Osteoblast (primary cell): Measurements from ENCODE around the gene COL2A1. TPM values are rescaled to one million over a fixed set of nuclear protein-coding genes. Genes with fewer than 3 reads are reported as not detected.

Source experiments
- DNase-seq: peaks from one replicate; pipeline ENCODE4 v3.0.0; 2011; ENCODE audit warnings: low spot score, mixed read lengths; ENCODE audit not compliant: insufficient read length; ENCODE audit errors: missing footprints
- H2AFZ ChIP-seq: 2 replicates; pipeline ENCODE4 v1.6.0; 2011; ENCODE audit warnings: mild to moderate bottlenecking, low read length
- H3K27ac ChIP-seq: 2 replicates; pipeline ENCODE4 v1.5.1; 2011; ENCODE audit warnings: mild to moderate bottlenecking, low read depth, low read length, moderate library complexity
- H3K27me3 ChIP-seq: 2 replicates; pipeline ENCODE4 v1.6.0; 2012; ENCODE audit warnings: mild to moderate bottlenecking, control low read depth, inconsistent platforms, low read length, moderate library complexity; ENCODE audit not compliant: insufficient read depth
- H3K36me3 ChIP-seq: 2 replicates; pipeline ENCODE4 v1.5.1; 2011; ENCODE audit warnings: mild to moderate bottlenecking, low read length, control low read depth, moderate library complexity; ENCODE audit not compliant: insufficient read depth
- H3K4me1 ChIP-seq: 2 replicates; pipeline ENCODE4 v1.5.1; 2011; ENCODE audit warnings: mild to moderate bottlenecking, low read length, control low read depth, moderate library complexity; ENCODE audit not compliant: insufficient read depth
- H3K4me2 ChIP-seq: 2 replicates; pipeline ENCODE4 v1.6.0; 2011; ENCODE audit warnings: mild to moderate bottlenecking, low read length; ENCODE audit not compliant: insufficient read depth
- H3K4me3 ChIP-seq: fragments of 200-600 bp; sonication (generic); 3 replicates; pipeline ENCODE4 v1.5.1; 2012; ENCODE audit warnings: mild to moderate bottlenecking, low read length, inconsistent platforms; ENCODE audit not compliant: insufficient read depth
- H3K79me2 ChIP-seq: 2 replicates; pipeline ENCODE4 v1.6.0; 2012; ENCODE audit warnings: mild to moderate bottlenecking, low read length, control low read depth, inconsistent platforms; ENCODE audit not compliant: insufficient read depth
- H3K9me3 ChIP-seq: 2 replicates; pipeline ENCODE4 v1.5.1; 2011; ENCODE audit warnings: low read depth, low read length, control low read depth
- H4K20me1 ChIP-seq: 2 replicates; pipeline ENCODE4 v1.6.0; 2012; ENCODE audit warnings: mild to moderate bottlenecking, low read length, control low read depth; ENCODE audit not compliant: insufficient read depth
- CTCF ChIP-seq: IDR thresholded peaks from 2 replicates; pipeline ENCODE4 v1.5.1; 2011; ENCODE audit warnings: mild to moderate bottlenecking, low read depth, low read length, moderate library complexity; ENCODE audit errors: extremely low read depth
- total RNA-seq: library from RNA; depleted of rRNA; stranded (reverse); fragments of >200 nt; gene quantifications from 2 replicates; pipeline ENCODE4 v1.2.3, GENCODE V29; 2012

The COL2A1 gene
- total RNA-seq, 1 donor = under 0.01 TPM

GRCh38 chr12:48033451-48033850, 29.2 kb upstream of the COL2A1 start:
- H4K20me1 ChIP-seq = no peaks in the 10 kb centered on the region
- H3K79me2 ChIP-seq = no peaks in the 10 kb centered on the region
- no peaks in the 10 kb centered on the region for H3K36me3 ChIP-seq
- no peak overlapping the region for H3K4me3 ChIP-seq
- no peak overlapping the region for H3K4me2 ChIP-seq
- H3K27me3 ChIP-seq = peaks cover 3% of the 10 kb centered on the region
- no peaks in the 10 kb centered on the region for H3K9me3 ChIP-seq
- H3K27ac ChIP-seq = no peak overlapping the region
- TF ChIP-seq CTCF = no peak
- H3K4me1 ChIP-seq = peaks cover 6% of the 10 kb centered on the region
- DNase-seq = no peak
- no peak overlapping the region for H2AFZ ChIP-seq

GRCh38 chr12:48032597-48032996, 28.3 kb upstream of the COL2A1 start:
- Histone ChIP-seq H3K27me3 (peaks cover 3% of the 10 kb centered on the region), H3K9me3 (no peaks in the 10 kb centered on the region), H3K4me2 (no peak overlapping the region), H3K4me3 (no peak overlapping the region), H4K20me1 (no peaks in the 10 kb centered on the region), H3K4me1 (peaks cover 5% of the 10 kb centered on the region), H2AFZ (no peak overlapping the region), H3K79me2 (no peaks in the 10 kb centered on the region), H3K36me3 (no peaks in the 10 kb centered on the region), H3K27ac (no peak overlapping the region)
- no peak for TF ChIP-seq CTCF
- DNase-seq = no peak

- Histone ChIP-seq H3K36me3 (no peaks in the 10 kb centered on the region), H3K9me3 (no peaks in the 10 kb centered on the region), H3K4me3 (no peak overlapping the region), H3K27ac (no peak overlapping the region), H2AFZ (no peak overlapping the region), H3K4me2 (no peak overlapping the region), H3K79me2 (no peaks in the 10 kb centered on the region), H3K4me1 (no peaks in the 10 kb centered on the region), H4K20me1 (no peaks in the 10 kb centered on the region), H3K27me3 (peaks cover 10% of the 10 kb centered on the region)
- no peak for TF ChIP-seq CTCF
- peak; percentile 57 for DNase-seq
Measured at GRCh38 chr12:48031135-48031960, 27.1 kb upstream of the COL2A1 start.

- H3K79me2 ChIP-seq = no peaks in the 10 kb centered on the region
- peaks cover 11% of the 10 kb centered on the region for H3K27me3 ChIP-seq
- no peak overlapping the region for H2AFZ ChIP-seq
- no peaks in the 10 kb centered on the region for H4K20me1 ChIP-seq
- DNase-seq = peak; percentile 41
- H3K27ac ChIP-seq = no peak overlapping the region
- no peak overlapping the region for H3K4me3 ChIP-seq
- H3K4me2 ChIP-seq = no peak overlapping the region
- H3K36me3 ChIP-seq = no peaks in the 10 kb centered on the region
- TF ChIP-seq CTCF = no peak
- H3K9me3 ChIP-seq = no peaks in the 10 kb centered on the region
- no peaks in the 10 kb centered on the region for H3K4me1 ChIP-seq
Measured at GRCh38 chr12:48030173-48030650, 25.9 kb upstream of the COL2A1 start.
